HG02852 (cell line): Measurements from ENCODE around the gene YY1.

Experiments
- ATAC-seq: cut with Tn5 transposase; IDR thresholded peaks from one replicate; pipeline ENCODE4 v1.9.1; 2021; ENCODE audit warnings: mild to moderate bottlenecking, moderate library complexity; ENCODE audit not compliant: unreplicated experiment

Gene YY1

GRCh38 chr14:100330388-100330931, 91.5 kb downstream of the YY1 start:
- ATAC-seq = no peak

GRCh38 chr14:100332071-100332639, 93.2 kb downstream of the YY1 start:
- no peak for ATAC-seq
